GM12801 (cell line): ENCODE results near the gene LHX4.

Source experiments
- TF ChIP-seq, protein P1 (sequence below): IDR thresholded peaks from one replicate; pipeline ENCODE4 v1.5.1; 2011; ENCODE audit warnings: control low read depth; ENCODE audit not compliant: insufficient read length; ENCODE audit errors: extremely low read depth

LHX4 gene

GRCh38 chr1:180248731-180249681 lies 18.9 kb downstream of the LHX4 start:
- TF ChIP-seq, protein P1, sequence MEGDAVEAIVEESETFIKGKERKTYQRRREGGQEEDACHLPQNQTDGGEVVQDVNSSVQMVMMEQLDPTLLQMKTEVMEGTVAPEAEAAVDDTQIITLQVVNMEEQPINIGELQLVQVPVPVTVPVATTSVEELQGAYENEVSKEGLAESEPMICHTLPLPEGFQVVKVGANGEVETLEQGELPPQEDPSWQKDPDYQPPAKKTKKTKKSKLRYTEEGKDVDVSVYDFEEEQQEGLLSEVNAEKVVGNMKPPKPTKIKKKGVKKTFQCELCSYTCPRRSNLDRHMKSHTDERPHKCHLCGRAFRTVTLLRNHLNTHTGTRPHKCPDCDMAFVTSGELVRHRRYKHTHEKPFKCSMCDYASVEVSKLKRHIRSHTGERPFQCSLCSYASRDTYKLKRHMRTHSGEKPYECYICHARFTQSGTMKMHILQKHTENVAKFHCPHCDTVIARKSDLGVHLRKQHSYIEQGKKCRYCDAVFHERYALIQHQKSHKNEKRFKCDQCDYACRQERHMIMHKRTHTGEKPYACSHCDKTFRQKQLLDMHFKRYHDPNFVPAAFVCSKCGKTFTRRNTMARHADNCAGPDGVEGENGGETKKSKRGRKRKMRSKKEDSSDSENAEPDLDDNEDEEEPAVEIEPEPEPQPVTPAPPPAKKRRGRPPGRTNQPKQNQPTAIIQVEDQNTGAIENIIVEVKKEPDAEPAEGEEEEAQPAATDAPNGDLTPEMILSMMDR, result no peak

GRCh38 chr1:180249725-180250498 lies 19.8 kb downstream of the LHX4 start:
- TF ChIP-seq, protein P1, result no peak

GRCh38 chr1:180250499-180250770 lies 20.4 kb downstream of the LHX4 start:
- TF ChIP-seq, protein P1, result no peak

DNA sequence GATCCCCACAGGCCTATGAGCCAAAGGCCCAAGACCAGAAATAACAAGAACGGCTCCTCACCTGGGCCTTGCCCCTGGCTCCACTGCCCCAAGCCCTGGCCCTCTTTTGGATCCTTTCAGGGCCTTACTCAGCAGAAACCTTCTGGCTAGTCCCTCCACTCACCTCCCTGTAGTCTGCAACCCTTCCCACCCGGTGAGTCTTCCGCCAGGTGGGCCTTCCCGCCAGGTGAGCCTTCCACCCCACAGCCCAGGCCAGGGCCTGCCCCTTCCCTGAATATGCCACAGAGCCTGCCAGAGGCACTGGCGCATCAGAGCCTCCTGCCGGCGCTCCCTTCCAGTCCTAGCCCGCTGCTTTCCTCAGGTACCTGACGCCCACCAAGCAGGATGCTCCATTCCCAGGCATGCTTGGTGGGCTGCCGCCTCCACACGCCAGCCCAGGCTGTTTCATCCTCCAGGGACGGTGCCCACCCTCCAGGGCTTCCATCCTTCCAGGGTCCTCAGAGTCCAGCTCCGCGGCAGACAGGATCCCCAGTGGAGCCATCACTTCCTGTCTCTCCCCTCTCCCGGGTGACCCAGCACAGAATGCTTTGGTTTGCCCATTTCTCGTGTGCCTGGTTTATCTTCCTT lies 20.9 kb downstream of the LHX4 start:
- TF ChIP-seq, protein P1, result no peak

DNA sequence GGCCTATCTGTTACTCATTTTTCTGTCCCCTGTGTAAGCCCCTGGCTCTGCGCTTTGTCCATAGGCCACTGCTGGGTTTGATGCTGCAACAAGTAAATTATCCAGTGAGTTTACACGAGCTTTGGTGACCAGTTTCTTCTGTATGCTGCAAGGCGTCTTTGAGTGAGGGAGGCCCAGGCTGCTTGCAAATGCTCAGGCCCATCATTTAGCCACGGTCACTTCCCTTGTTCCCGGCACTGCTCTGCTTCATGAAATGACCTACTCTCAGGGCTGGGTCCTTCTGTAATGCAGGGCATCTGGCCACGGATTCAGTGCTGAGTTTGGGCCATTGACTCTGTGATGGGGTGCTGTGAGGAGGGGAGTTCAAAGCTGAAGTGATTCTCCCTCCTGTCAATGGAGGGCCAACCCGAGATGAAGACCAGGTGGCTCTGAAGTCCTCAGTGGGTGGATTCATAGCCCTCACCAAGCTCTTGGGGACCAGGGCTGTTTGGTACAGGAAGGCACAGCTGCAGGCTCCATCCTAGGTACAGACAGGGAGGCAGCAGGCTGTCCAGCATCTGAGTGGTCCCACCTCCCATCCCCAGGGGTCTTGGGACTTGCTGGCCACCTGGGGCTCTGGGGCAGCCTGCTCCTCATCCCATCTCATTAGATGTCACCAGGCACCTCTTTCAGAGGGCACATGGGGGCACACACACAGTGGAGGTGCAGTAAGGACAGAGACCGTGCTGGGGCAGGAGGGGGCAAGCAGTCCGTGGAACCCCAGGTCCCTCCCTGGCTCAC lies 21.7 kb downstream of the LHX4 start:
- TF ChIP-seq, protein P1, result no peak

- TF ChIP-seq, protein P1, result no peak
These were observed 22.8 kb downstream of the LHX4 start for GRCh38 chr1:180252638-180253536.
